IMR-90 (cell line): ENCODE results near the gene PTPRU. TPM values are rescaled to one million over a fixed set of nuclear protein-coding genes. Genes with fewer than 3 reads are reported as not detected.
A peak's percentile ranks its signal among the peaks of the same experiment; 100 is the strongest.

Source experiments
- ATAC-seq: fragments of 200-7000 bp; cut with Tn5 transposase; 2 replicates; pipeline ENCODE4 v1.9.1; 2020; ENCODE audit warnings: low read depth, mild to moderate bottlenecking, moderate library complexity
- BruUV-seq: library from RNA; stranded (reverse); fragments of 400-500 nt; replicated peaks from 2 replicates; lab custom pipeline; 2021; lab: Mats Ljungman, UMichigan
- CTCF ChIA-PET: fragments of 300-600 bp; formaldehyde crosslinking; extraction: SDS; loops from one replicate; lab custom pipeline; 2021; ENCODE audit warnings: antibody characterized with exemption; lab: Yijun Ruan, JAX
- POLR2A ChIA-PET: fragments of 300-600 bp; sonication (Branson Sonifier 250); formaldehyde crosslinking; loops from one replicate; lab custom pipeline; 2022; ENCODE audit warnings: antibody characterized with exemption; ENCODE audit not compliant: unreplicated experiment; lab: Charles Lee
- DNase-seq: peaks from one replicate; pipeline ENCODE4 v3.0.0; 2013
- H2AFZ ChIP-seq: replicated peaks from 2 replicates; pipeline ENCODE3; 2013; ENCODE audit warnings: low read length, mild to moderate bottlenecking; ENCODE audit not compliant: poor library complexity
- H2AK5ac ChIP-seq: 2 replicates; pipeline ENCODE4 v1.6.1; 2013; ENCODE audit warnings: low read depth, low read length, inconsistent platforms
- H2AK9ac ChIP-seq: replicated peaks from 2 replicates; pipeline ENCODE3; 2013; ENCODE audit warnings: mild to moderate bottlenecking, low read depth, low read length, moderate library complexity; ENCODE audit not compliant: poor library complexity
- H2BK120ac ChIP-seq: 2 replicates; pipeline ENCODE4 v1.6.1; 2013; ENCODE audit warnings: low read depth, low read length, inconsistent platforms
- H2BK15ac ChIP-seq: 3 replicates; pipeline ENCODE4 v1.6.1; 2013; ENCODE audit warnings: low read depth, low read length, inconsistent platforms
- H2BK20ac ChIP-seq: 2 replicates; pipeline ENCODE4 v1.6.1; 2013; ENCODE audit warnings: low read depth, mild to moderate bottlenecking, inconsistent platforms, low read length, moderate library complexity
- H2BK5ac ChIP-seq: 2 replicates; pipeline ENCODE4 v1.6.1; 2013; ENCODE audit warnings: mild to moderate bottlenecking, low read depth, low read length, inconsistent platforms; ENCODE audit not compliant: poor library complexity, severe bottlenecking
- H3K14ac ChIP-seq: replicated peaks from 2 replicates; pipeline ENCODE4 v1.6.1; 2013; ENCODE audit warnings: low read depth, low read length, inconsistent platforms
- H3K18ac ChIP-seq: 2 replicates; pipeline ENCODE4 v1.6.1; 2013; ENCODE audit warnings: low read depth, low read length, control low read depth
- H3K23ac ChIP-seq: 2 replicates; pipeline ENCODE4 v1.6.1; 2013; ENCODE audit warnings: low read depth, low read length, inconsistent platforms
- H3K27ac ChIP-seq: 2 replicates; pipeline ENCODE4 v1.5.1; 2013; ENCODE audit warnings: mild to moderate bottlenecking, control low read depth, low read length; ENCODE audit not compliant: insufficient read depth
- H3K27me3 ChIP-seq: 2 replicates; pipeline ENCODE4 v1.6.1; 2013; ENCODE audit warnings: low read length; ENCODE audit not compliant: control insufficient read depth, insufficient read depth
- H3K36me3 ChIP-seq: 2 replicates; pipeline ENCODE4 v1.6.1; 2013; ENCODE audit warnings: low read length, mixed read lengths; ENCODE audit not compliant: control insufficient read depth, insufficient read depth
- H3K4ac ChIP-seq: 2 replicates; pipeline ENCODE4 v1.6.1; 2013; ENCODE audit warnings: low read depth, low read length, inconsistent platforms
- H3K4me1 ChIP-seq: 2 replicates; pipeline ENCODE4 v1.6.1; 2013; ENCODE audit warnings: low read length, mixed read lengths; ENCODE audit not compliant: control insufficient read depth, insufficient read depth
- H3K4me2 ChIP-seq: 2 replicates; pipeline ENCODE4 v1.6.1; 2013; ENCODE audit warnings: low read depth, mild to moderate bottlenecking, control low read depth, low read length, moderate library complexity
- H3K4me3 ChIP-seq: 2 replicates; pipeline ENCODE4 v1.5.1; 2013; ENCODE audit warnings: low read depth, mild to moderate bottlenecking, control low read depth, low read length, moderate library complexity; ENCODE audit not compliant: insufficient read depth
- H3K56ac ChIP-seq: 2 replicates; pipeline ENCODE4 v1.6.1; 2013; ENCODE audit warnings: low read length, inconsistent platforms; ENCODE audit not compliant: insufficient read depth; ENCODE audit errors: extremely low read depth
- H3K79me1 ChIP-seq, 2 experiments: 2 replicates each; pipeline ENCODE4 v1.6.1; 2013; ENCODE audit warnings: low read length in 2 of 2, inconsistent platforms in 1 of 2, low read depth in 1 of 2
- H3K9ac ChIP-seq: 2 replicates; pipeline ENCODE4 v1.6.1; 2013; ENCODE audit warnings: low read depth, low read length, control low read depth
- H3K9me1 ChIP-seq: 2 replicates; pipeline ENCODE4 v1.6.1; 2013; ENCODE audit warnings: low read length, inconsistent platforms; ENCODE audit not compliant: insufficient read depth
- H3K9me3 ChIP-seq: 2 replicates; pipeline ENCODE4 v1.6.1; 2013; ENCODE audit warnings: low read length; ENCODE audit not compliant: control insufficient read depth, insufficient read depth
- H4K20me1 ChIP-seq: 2 replicates; pipeline ENCODE4 v1.6.1; 2013; ENCODE audit warnings: low read length, inconsistent platforms; ENCODE audit not compliant: insufficient read depth
- H4K5ac ChIP-seq: 2 replicates; pipeline ENCODE4 v1.6.1; 2013; ENCODE audit warnings: mild to moderate bottlenecking, low read depth, low read length, control low read depth
- H4K8ac ChIP-seq, 2 experiments: 2 replicates each; pipeline ENCODE4 v1.6.1; 2013; ENCODE audit warnings: low read depth in 2 of 2, low read length in 2 of 2, control low read depth in 1 of 2, inconsistent platforms in 1 of 2
- H4K91ac ChIP-seq: 2 replicates; pipeline ENCODE4 v1.6.1; 2013; ENCODE audit warnings: low read depth, low read length, inconsistent platforms; ENCODE audit not compliant: insufficient read depth
- BHLHE40 ChIP-seq: fragments of 150-350 bp; IDR thresholded peaks from 2 replicates; pipeline ENCODE4 v1.6.1; 2016; ENCODE audit warnings: mild to moderate bottlenecking, low read depth, low read length
- CHD1 ChIP-seq: IDR thresholded peaks from 2 replicates; pipeline ENCODE4 v1.6.1; 2012; ENCODE audit warnings: low read depth, low read length, improper control_type of control experiment
- CTCF ChIP-seq: conservative IDR thresholded peaks from 2 replicates; pipeline ENCODE4 v1.5.1; 2012; ENCODE audit warnings: mild to moderate bottlenecking, low read depth, low read length, improper control_type of control experiment
- ELK1 ChIP-seq: fragments of 150-350 bp; IDR thresholded peaks from 2 replicates; pipeline ENCODE4 v1.6.1; 2016; ENCODE audit warnings: low read depth, mild to moderate bottlenecking, low read length, moderate library complexity, borderline replicate concordance
- FOS ChIP-seq: fragments of 150-350 bp; IDR thresholded peaks from 2 replicates; pipeline ENCODE4 v1.6.1; 2016; ENCODE audit warnings: low read depth, low read length
- MAFK ChIP-seq: IDR thresholded peaks from 2 replicates; pipeline ENCODE4 v1.6.1; 2012; ENCODE audit warnings: low read depth, low read length, improper control_type of control experiment
- MAZ ChIP-seq: IDR thresholded peaks from 2 replicates; pipeline ENCODE4 v1.6.1; 2012; ENCODE audit warnings: low read depth, mild to moderate bottlenecking, low read length, improper control_type of control experiment, moderate library complexity, borderline replicate concordance
- MXI1 ChIP-seq: IDR thresholded peaks from 2 replicates; pipeline ENCODE4 v1.6.1; 2012; ENCODE audit warnings: low read depth, mild to moderate bottlenecking, low read length, moderate library complexity, borderline replicate concordance
- NFE2L2 ChIP-seq: fragments of 150-350 bp; IDR thresholded peaks from 2 replicates; pipeline ENCODE4 v1.6.1; 2016; ENCODE audit warnings: low read depth, mild to moderate bottlenecking, low read length
- POLR2A ChIP-seq: IDR thresholded peaks from 2 replicates; pipeline ENCODE4 v1.6.1; 2012; ENCODE audit warnings: mild to moderate bottlenecking, low read depth, low read length
- RAD21 ChIP-seq: IDR thresholded peaks from 2 replicates; pipeline ENCODE4 v1.6.1; 2012; ENCODE audit warnings: low read length, improper control_type of control experiment
- RCOR1 ChIP-seq: IDR thresholded peaks from 2 replicates; pipeline ENCODE4 v1.6.1; 2012; ENCODE audit warnings: mild to moderate bottlenecking, low read length, improper control_type of control experiment; ENCODE audit not compliant: insufficient replicate concordance
- RFX5 ChIP-seq: IDR thresholded peaks from 2 replicates; pipeline ENCODE4 v1.8.0; 2012; ENCODE audit warnings: low read depth, mild to moderate bottlenecking, low read length, moderate library complexity
- SMC3 ChIP-seq: fragments of 150-350 bp; IDR thresholded peaks from 2 replicates; pipeline ENCODE4 v1.6.1; 2016; ENCODE audit warnings: low read depth, mild to moderate bottlenecking, antibody characterized with exemption, low read length, moderate library complexity
- USF2 ChIP-seq: fragments of 150-350 bp; IDR thresholded peaks from 2 replicates; pipeline ENCODE4 v1.6.1; 2017; ENCODE audit warnings: mild to moderate bottlenecking, antibody characterized with exemption, low read length, low read depth
- WGBS, 2 experiments: methylation state at CpG; one replicate each; pipeline versions ENCODE4 v1.1.5 to v1.1.7; 2013; ENCODE audit warnings: missing lambda C conversion rate in 2 of 2; ENCODE audit not compliant: insufficient read length in 1 of 2; ENCODE audit errors: extremely low coverage in 2 of 2; 5-methylcytosine and 5-hydroxymethylcytosine counted together
- dilution Hi-C: fragments of 300-500 bp; cut with HindIII; formaldehyde crosslinking; loops from one replicate; pipeline ENCODE4 v1.14.3; 2018; ENCODE audit warnings: low sequenced_read_pairs; ENCODE audit not compliant: unreplicated experiment
- in situ Hi-C: fragments of 300-500 bp; cut with MboI; formaldehyde crosslinking; loops from 3 replicates; pipeline ENCODE4 v1.14.3; 2019; ENCODE audit warnings: low sequenced_read_pairs, inconsistent platforms, mixed read lengths
- intact Hi-C: fragments of 100-400 bp; cut with micrococcal nuclease; formaldehyde crosslinking; loops from 2 replicates; pipeline ENCODE4 v1.10.0; 2022
- polyA plus RNA-seq, 3 experiments: library from polyadenylated mRNA; depleted of rRNA; stranded (reverse); fragments of >200 nt; gene quantifications; 2 replicates each; pipeline ENCODE4 v1.2.3, GENCODE V29; 2012; ENCODE audit warnings: low replicate concordance in 1 of 3
- total RNA-seq: library from RNA; depleted of rRNA; stranded (reverse); fragments of >200 nt; gene quantifications from 2 replicates; pipeline ENCODE4 v1.2.3, GENCODE V29; 2012

The PTPRU gene
- total and polyA plus RNA-seq, 2 of the 4 experiments (the other 2 are of a cell fraction), result 7.0 to 10.7 TPM

- no peak overlapping the region for H3K27ac ChIP-seq
- dilution Hi-C loops, result no loop called here
- in situ Hi-C loops, result loop anchor here (10.0 kb wide), 5 partner anchors 135 to 1135 kb away; no protein-coding TSS in a partner anchor
- H3K4ac ChIP-seq, result no peak overlapping the region; the same call in 1 of the 2 replicates
- no peak overlapping the region for H4K5ac ChIP-seq
- peaks cover 5% of the 10 kb centered on the region for H3K4me1 ChIP-seq
- no peak overlapping the region for H3K9ac ChIP-seq
- H2AK5ac ChIP-seq, result peak overlapping the region; percentile 49; the same call in 1 of the 2 replicates
- H3K4me2 ChIP-seq, result no peak overlapping the region
- no peak overlapping the region for H3K23ac ChIP-seq
- ChIA-PET POLR2A (no interaction called here), CTCF (no interaction called here)
- no peak overlapping the region for H2AFZ ChIP-seq
- peak overlapping the region; percentile 42; the same call in 1 of the 2 replicates for H2BK20ac ChIP-seq
- no peak overlapping the region for H3K18ac ChIP-seq
- ATAC-seq (no peak), DNase-seq (no peak)
- no peaks in the 10 kb centered on the region for H3K9me3 ChIP-seq
- no CpG with 5 or more reads among the region's 2 CpGs for WGBS, 2 experiments
- H3K14ac ChIP-seq, result no peak overlapping the region
- peak overlapping the region; percentile 30 for H2BK120ac ChIP-seq
- H3K4me3 ChIP-seq, result no peak overlapping the region
- no peak overlapping the region for H3K56ac ChIP-seq
- H4K8ac ChIP-seq, result no peak overlapping the region; a peak in 1 of 4 replicates
- H2AK9ac ChIP-seq, result no peak overlapping the region
- no peaks in the 10 kb centered on the region for H3K36me3 ChIP-seq
- H2BK5ac ChIP-seq, result no peak overlapping the region
- intact Hi-C loops, result loop anchor here (5.0 kb wide), 2 partner anchors 92 to 147 kb away; no protein-coding TSS in a partner anchor
- H3K27me3 ChIP-seq, result no peaks in the 10 kb centered on the region
- H4K91ac ChIP-seq, result peak overlapping the region; percentile 78; the same call in 1 of the 2 replicates
- no peaks in the 10 kb centered on the region for H4K20me1 ChIP-seq
- H3K9me1 ChIP-seq, result peaks cover 7% of the 10 kb centered on the region
- peaks cover 0 to 7% of the 10 kb centered on the region in 2 experiments; a peak in 1 of 4 replicates for H3K79me1 ChIP-seq
- no TSS peak for BruUV-seq
- H2BK15ac ChIP-seq, result peak overlapping the region; percentile 52; the same call in 1 of the 3 replicates
- TF ChIP-seq MXI1 (no peak), CTCF (no peak), MAFK (no peak), POLR2A (no peak), FOS (no peak), RFX5 (no peak), SMC3 (no peak), BHLHE40 (no peak), RCOR1 (no peak), ELK1 (no peak), NFE2L2 (no peak), RAD21 (no peak), MAZ (no peak), CHD1 (no peak), USF2 (no peak)
These were observed 13.7 kb downstream of the PTPRU start for GRCh38 chr1:29249951-29250581.
